Measurements from ENCODE around the gene RBBP5. TPM values are rescaled to one million over a fixed set of nuclear protein-coding genes. Genes with fewer than 3 reads are reported as not detected.

RBBP5 gene
- total RNA-seq, 1 experiment from 2014 or later = 23.8 TPM

DNA sequence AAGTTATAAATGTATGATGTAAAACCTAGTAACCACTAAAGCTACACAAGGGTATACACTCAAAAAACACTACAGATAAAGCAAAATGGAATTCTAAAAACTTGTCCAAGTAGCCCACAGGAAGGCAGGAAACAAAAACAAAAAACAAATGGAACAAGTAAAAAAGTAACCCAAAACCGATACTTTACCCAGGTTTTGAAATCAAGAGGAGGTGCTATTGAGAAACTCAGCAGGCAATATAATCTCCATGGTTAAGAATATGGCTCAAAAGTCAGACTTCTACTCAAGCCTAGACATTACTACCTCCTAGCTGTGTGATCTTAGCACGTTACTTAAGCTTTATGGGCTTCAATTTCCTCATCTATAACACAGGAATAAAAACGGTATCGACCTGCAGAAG, 13.3 kb downstream of the RBBP5 start (continued):
- TF ChIP-seq ZNF138 (CRISPR knock-in tag; conservative IDR thresholded peaks at IDR 0.05) = no peak
- TF ChIP-seq OVOL2 (CRISPR knock-in tag; IDR thresholded peaks at IDR 0.05; ENCODE audit: borderline replicate concordance) = no peak
- no peak for TF ChIP-seq ZNF232 (CRISPR knock-in tag; IDR thresholded peaks at IDR 0.05)
- TF ChIP-seq SMAD4 (CRISPR knock-in tag; IDR thresholded peaks at IDR 0.05) = no peak

DNA sequence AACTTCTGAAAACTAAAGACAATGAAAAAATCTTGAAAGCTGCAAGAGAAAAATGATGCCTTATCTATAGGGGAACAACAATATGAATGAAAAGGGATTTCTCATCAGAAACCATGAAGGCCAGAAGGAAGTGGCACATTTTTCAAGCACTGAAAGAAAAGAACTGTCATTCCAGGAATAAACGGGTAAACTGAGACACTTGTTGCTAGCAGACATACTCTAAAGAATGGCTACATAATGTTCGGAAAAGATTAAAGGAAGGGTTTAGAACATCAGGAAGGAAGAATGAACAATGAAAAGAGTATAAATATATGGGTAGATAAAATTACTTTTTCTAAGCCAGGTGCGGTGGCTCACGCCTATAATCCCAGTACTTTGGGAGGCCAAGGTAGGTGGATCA, 14.5 kb downstream of the RBBP5 start:
- ATAC-seq (no peak), DNase-seq (ENCODE audit: low spot score) (no peak)
- TF ChIP-seq EMX1 (CRISPR knock-in tag; IDR thresholded peaks at IDR 0.05) (no peak), ZBTB21 (CRISPR knock-in tag; IDR thresholded peaks at IDR 0.05; ENCODE audit: borderline replicate concordance) (no peak), ZNF396 (CRISPR knock-in tag; IDR thresholded peaks at IDR 0.05; ENCODE audit: borderline replicate concordance) (no peak), TEAD1 (CRISPR knock-in tag; IDR thresholded peaks at IDR 0.05) (no peak), ELF4 (CRISPR knock-in tag; IDR thresholded peaks at IDR 0.05; ENCODE audit: low read depth) (no peak), GTF2I (CRISPR knock-in tag; conservative IDR thresholded peaks at IDR 0.05) (no peak), SMAD3 (CRISPR knock-in tag; IDR thresholded peaks at IDR 0.05; ENCODE audit: borderline replicate concordance) (no peak)
- TF ChIP-seq, protein P1, sequence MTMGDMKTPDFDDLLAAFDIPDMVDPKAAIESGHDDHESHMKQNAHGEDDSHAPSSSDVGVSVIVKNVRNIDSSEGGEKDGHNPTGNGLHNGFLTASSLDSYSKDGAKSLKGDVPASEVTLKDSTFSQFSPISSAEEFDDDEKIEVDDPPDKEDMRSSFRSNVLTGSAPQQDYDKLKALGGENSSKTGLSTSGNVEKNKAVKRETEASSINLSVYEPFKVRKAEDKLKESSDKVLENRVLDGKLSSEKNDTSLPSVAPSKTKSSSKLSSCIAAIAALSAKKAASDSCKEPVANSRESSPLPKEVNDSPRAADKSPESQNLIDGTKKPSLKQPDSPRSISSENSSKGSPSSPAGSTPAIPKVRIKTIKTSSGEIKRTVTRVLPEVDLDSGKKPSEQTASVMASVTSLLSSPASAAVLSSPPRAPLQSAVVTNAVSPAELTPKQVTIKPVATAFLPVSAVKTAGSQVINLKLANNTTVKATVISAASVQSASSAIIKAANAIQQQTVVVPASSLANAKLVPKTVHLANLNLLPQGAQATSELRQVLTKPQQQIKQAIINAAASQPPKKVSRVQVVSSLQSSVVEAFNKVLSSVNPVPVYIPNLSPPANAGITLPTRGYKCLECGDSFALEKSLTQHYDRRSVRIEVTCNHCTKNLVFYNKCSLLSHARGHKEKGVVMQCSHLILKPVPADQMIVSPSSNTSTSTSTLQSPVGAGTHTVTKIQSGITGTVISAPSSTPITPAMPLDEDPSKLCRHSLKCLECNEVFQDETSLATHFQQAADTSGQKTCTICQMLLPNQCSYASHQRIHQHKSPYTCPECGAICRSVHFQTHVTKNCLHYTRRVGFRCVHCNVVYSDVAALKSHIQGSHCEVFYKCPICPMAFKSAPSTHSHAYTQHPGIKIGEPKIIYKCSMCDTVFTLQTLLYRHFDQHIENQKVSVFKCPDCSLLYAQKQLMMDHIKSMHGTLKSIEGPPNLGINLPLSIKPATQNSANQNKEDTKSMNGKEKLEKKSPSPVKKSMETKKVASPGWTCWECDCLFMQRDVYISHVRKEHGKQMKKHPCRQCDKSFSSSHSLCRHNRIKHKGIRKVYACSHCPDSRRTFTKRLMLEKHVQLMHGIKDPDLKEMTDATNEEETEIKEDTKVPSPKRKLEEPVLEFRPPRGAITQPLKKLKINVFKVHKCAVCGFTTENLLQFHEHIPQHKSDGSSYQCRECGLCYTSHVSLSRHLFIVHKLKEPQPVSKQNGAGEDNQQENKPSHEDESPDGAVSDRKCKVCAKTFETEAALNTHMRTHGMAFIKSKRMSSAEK (CRISPR knock-in tag; IDR thresholded peaks at IDR 0.05; ENCODE audit: borderline replicate concordance) = no peak
- TF ChIP-seq, protein P2, sequence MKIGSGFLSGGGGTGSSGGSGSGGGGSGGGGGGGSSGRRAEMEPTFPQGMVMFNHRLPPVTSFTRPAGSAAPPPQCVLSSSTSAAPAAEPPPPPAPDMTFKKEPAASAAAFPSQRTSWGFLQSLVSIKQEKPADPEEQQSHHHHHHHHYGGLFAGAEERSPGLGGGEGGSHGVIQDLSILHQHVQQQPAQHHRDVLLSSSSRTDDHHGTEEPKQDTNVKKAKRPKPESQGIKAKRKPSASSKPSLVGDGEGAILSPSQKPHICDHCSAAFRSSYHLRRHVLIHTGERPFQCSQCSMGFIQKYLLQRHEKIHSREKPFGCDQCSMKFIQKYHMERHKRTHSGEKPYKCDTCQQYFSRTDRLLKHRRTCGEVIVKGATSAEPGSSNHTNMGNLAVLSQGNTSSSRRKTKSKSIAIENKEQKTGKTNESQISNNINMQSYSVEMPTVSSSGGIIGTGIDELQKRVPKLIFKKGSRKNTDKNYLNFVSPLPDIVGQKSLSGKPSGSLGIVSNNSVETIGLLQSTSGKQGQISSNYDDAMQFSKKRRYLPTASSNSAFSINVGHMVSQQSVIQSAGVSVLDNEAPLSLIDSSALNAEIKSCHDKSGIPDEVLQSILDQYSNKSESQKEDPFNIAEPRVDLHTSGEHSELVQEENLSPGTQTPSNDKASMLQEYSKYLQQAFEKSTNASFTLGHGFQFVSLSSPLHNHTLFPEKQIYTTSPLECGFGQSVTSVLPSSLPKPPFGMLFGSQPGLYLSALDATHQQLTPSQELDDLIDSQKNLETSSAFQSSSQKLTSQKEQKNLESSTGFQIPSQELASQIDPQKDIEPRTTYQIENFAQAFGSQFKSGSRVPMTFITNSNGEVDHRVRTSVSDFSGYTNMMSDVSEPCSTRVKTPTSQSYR (CRISPR knock-in tag; IDR thresholded peaks at IDR 0.05) = no peak
- TF ChIP-seq, protein P3, sequence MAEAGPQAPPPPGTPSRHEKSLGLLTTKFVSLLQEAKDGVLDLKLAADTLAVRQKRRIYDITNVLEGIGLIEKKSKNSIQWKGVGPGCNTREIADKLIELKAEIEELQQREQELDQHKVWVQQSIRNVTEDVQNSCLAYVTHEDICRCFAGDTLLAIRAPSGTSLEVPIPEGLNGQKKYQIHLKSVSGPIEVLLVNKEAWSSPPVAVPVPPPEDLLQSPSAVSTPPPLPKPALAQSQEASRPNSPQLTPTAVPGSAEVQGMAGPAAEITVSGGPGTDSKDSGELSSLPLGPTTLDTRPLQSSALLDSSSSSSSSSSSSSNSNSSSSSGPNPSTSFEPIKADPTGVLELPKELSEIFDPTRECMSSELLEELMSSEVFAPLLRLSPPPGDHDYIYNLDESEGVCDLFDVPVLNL (CRISPR knock-in tag; IDR thresholded peaks at IDR 0.05; ENCODE audit: borderline replicate concordance, low read depth) = no peak
- TF ChIP-seq, protein P4, sequence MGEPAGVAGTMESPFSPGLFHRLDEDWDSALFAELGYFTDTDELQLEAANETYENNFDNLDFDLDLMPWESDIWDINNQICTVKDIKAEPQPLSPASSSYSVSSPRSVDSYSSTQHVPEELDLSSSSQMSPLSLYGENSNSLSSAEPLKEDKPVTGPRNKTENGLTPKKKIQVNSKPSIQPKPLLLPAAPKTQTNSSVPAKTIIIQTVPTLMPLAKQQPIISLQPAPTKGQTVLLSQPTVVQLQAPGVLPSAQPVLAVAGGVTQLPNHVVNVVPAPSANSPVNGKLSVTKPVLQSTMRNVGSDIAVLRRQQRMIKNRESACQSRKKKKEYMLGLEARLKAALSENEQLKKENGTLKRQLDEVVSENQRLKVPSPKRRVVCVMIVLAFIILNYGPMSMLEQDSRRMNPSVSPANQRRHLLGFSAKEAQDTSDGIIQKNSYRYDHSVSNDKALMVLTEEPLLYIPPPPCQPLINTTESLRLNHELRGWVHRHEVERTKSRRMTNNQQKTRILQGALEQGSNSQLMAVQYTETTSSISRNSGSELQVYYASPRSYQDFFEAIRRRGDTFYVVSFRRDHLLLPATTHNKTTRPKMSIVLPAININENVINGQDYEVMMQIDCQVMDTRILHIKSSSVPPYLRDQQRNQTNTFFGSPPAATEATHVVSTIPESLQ (CRISPR knock-in tag; IDR thresholded peaks at IDR 0.05) = no peak
- TF ChIP-seq, protein P5, sequence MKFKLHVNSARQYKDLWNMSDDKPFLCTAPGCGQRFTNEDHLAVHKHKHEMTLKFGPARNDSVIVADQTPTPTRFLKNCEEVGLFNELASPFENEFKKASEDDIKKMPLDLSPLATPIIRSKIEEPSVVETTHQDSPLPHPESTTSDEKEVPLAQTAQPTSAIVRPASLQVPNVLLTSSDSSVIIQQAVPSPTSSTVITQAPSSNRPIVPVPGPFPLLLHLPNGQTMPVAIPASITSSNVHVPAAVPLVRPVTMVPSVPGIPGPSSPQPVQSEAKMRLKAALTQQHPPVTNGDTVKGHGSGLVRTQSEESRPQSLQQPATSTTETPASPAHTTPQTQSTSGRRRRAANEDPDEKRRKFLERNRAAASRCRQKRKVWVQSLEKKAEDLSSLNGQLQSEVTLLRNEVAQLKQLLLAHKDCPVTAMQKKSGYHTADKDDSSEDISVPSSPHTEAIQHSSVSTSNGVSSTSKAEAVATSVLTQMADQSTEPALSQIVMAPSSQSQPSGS (CRISPR knock-in tag; IDR thresholded peaks at IDR 0.05; ENCODE audit: borderline replicate concordance, low read depth) = no peak
- H3K4me3 Mint-ChIP-seq = no peak overlapping the region
- H3K9me3 Mint-ChIP-seq = peaks cover 3% of the 10 kb centered on the region; the same call in 1 of the 2 replicates
- H3K27me3 Mint-ChIP-seq (ENCODE audit: low read depth) = no peaks in the 10 kb centered on the region
- CTCF ChIA-PET = interaction anchor here (1.6 kb wide), 1 partner anchor 46 kb away, joined by 6 read pairs; no protein-coding TSS in a partner anchor
- POLR2A ChIA-PET = no interaction called here
- no peaks in the 10 kb centered on the region for H3K4me1 Mint-ChIP-seq
- no peak overlapping the region for H3K27ac Mint-ChIP-seq
- peaks cover 47% of the 10 kb centered on the region for H3K36me3 Mint-ChIP-seq
